GM23248 (cell line): ENCODE measurements around the gene ZMIZ1.

ENCODE experiments used
- EZH2 ChIP-seq: fragments of 200-600 bp; sonication (generic); IDR thresholded peaks from 2 replicates; pipeline ENCODE4 v1.6.1; 2018; ENCODE audit warnings: antibody characterized with exemption, mild to moderate bottlenecking; ENCODE audit not compliant: insufficient read depth, poor library complexity, severe bottlenecking
- EZH2phosphoT487 ChIP-seq: fragments of 200-600 bp; sonication (generic); IDR thresholded peaks from 2 replicates; pipeline ENCODE4 v1.6.1; 2018; ENCODE audit warnings: antibody characterized with exemption, moderate library complexity, mild to moderate bottlenecking, low read depth; ENCODE audit not compliant: insufficient read depth

- no peak for TF ChIP-seq EZH2
- TF ChIP-seq EZH2phosphoT487: no peak
These were observed 285.4 kb downstream of the ZMIZ1 start for GRCh38 chr10:79354141-79354540.
